ENCODE data around the gene PLCL1.

PLCL1 gene

DNA sequence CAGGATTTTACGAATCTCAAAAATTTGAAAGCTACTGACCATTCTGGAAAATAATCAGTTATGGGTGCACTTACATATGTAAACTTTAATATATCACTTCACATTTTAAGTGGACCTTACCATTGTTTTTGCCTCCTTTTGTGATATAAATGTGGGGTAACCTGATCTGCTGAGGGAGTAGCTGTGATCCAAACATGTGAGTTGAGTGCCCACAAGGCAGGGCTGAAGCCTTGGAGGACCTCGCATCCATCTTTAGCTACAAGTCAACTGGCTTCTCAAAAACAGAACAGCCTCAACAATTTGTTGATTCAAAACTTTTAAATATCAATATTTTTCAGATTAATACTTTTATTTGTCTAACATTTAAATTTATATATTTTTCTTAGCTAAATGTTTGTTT, 178.2 kb downstream of the PLCL1 start:
- TF ChIP-seq ZFX (IDR thresholded peaks at IDR 0.05; ENCODE audit: borderline replicate concordance): no peak
- TF ChIP-seq, protein P1, sequence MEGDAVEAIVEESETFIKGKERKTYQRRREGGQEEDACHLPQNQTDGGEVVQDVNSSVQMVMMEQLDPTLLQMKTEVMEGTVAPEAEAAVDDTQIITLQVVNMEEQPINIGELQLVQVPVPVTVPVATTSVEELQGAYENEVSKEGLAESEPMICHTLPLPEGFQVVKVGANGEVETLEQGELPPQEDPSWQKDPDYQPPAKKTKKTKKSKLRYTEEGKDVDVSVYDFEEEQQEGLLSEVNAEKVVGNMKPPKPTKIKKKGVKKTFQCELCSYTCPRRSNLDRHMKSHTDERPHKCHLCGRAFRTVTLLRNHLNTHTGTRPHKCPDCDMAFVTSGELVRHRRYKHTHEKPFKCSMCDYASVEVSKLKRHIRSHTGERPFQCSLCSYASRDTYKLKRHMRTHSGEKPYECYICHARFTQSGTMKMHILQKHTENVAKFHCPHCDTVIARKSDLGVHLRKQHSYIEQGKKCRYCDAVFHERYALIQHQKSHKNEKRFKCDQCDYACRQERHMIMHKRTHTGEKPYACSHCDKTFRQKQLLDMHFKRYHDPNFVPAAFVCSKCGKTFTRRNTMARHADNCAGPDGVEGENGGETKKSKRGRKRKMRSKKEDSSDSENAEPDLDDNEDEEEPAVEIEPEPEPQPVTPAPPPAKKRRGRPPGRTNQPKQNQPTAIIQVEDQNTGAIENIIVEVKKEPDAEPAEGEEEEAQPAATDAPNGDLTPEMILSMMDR (IDR thresholded peaks at IDR 0.05): no peak

DNA sequence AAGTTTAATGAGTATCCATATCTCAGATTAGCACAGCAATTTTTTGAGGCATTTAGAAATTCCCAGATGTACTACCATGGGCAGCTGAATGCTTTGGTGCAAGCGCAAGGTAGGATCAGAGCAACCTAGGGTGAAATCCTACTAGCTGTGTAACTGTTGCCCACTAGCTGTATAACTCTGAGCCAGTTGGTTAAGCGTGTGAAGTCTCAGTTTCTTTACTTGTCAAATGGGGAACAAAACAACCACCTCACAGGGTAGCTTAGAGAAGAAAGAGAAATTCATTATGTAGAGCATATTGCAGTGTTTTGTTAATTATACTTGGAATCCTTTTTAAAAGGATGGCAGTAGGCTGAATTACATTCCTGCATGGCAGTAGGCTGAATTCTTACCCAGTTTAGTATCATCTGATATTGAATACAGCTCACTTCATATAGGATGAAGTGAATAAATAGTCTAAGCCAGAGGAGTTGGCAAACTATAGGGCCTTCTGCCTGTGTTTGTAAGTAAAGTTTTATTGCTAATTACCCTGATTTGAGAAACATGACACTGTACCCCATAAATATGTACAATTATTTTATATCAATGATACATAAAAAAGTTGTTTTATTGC, 180.7 kb downstream of the PLCL1 start:
- no peak for TF ChIP-seq ZFX (IDR thresholded peaks at IDR 0.05; ENCODE audit: borderline replicate concordance)
- TF ChIP-seq, protein P1 (IDR thresholded peaks at IDR 0.05): no peak
- H3K27ac ChIP-seq: no peak overlapping the region

More for the DNA sequence above, 178.2 kb downstream of the PLCL1 start:
- no peak overlapping the region for H3K27ac ChIP-seq

DNA sequence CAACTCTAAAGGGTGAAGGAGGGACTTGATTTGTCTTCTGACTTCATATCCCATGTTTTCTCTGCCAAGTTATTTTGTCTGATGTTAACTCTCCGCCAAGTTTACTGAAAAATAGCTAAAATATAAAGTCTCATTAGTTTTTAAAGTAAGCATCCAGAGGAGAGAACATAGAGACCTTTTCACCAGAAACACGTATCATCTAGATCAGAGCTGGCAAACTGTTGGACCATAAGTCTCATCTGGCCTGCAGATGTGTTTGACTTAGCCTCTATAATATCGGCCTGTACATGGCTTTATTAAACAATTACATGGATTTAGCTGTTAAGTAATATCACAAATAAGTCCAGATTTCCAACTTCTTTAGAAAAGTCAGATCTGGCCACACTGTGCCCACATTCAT, 182.6 kb downstream of the PLCL1 start:
- TF ChIP-seq ZFX (IDR thresholded peaks at IDR 0.05; ENCODE audit: borderline replicate concordance): no peak
- H3K27ac ChIP-seq: no peak overlapping the region

DNA sequence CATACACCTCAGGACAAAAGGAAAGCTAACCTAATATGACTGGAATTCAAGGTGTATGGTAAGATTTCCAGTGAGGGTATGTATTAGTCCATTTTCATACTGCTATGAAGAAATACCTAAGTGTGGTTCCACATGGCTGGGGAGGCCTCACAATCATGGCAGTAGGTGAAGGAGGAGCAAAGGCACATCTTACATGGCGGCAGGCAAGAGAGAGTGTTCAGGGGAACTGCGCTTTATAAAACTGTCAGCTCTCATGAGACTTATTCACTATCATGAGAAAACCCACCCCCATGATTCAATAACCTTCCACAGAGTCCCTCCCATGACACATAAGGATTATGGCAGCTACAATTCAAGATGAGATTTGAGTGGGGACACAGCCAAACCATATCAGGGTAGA, 186.0 kb downstream of the PLCL1 start:
- no peak overlapping the region for H3K27ac ChIP-seq
- TF ChIP-seq, protein P1 (IDR thresholded peaks at IDR 0.05): no peak
- TF ChIP-seq ZFX (IDR thresholded peaks at IDR 0.05; ENCODE audit: borderline replicate concordance): no peak

DNA sequence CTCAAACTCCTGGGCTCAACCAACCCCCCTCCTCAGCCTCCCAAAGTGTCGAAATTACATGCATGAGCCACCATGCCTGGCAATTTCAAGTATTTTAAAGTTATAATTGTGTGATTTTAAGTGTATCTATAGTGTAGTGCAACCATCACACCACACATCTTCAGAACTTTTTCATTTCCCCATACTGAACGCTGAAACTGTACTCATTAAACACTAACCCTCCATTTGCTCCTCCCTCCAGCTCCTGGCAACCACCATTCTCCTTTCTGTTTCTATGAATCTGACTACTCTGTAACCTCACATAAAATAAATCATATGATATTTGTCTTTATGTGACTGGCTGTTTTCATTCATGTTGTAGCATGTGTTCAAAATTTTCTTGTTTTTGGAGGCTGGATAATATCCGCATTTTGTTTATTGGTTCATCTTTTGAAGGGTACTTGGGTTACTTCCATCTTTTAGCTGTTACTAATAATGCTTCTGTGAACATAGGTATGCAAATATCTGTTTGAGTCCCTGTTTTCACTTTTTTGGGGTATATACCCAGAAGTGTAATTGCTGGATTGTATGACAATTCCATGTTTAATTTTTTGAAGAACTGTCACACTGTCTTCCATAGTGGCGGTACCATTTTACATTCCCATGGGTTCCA, 188.2 kb downstream of the PLCL1 start:
- TF ChIP-seq ZFX (IDR thresholded peaks at IDR 0.05; ENCODE audit: borderline replicate concordance): no peak
- TF ChIP-seq, protein P1 (IDR thresholded peaks at IDR 0.05): no peak
- no peak overlapping the region for H3K27ac ChIP-seq

DNA sequence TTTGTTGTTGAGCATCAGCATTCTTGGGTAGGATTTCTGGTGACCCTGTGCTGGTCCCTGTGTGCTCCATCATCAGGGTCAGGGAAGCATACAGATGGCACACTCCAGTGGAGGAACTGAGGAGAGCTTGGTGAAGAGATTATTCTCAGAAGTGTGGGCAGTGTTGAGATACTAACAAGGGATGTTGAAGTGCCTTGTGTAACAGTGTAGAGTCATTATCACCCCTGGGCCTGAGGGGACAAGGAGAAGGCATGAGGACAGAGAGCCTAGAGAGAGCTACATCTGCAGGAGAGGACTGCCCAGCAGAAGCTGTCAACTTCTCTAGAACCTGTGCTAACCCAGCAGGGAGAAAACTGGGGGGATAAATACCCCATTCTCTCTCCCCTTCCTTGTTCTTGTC, 189.0 kb downstream of the PLCL1 start:
- H3K27ac ChIP-seq: no peak overlapping the region
- TF ChIP-seq, protein P1 (IDR thresholded peaks at IDR 0.05): no peak
- TF ChIP-seq ZFX (IDR thresholded peaks at IDR 0.05; ENCODE audit: borderline replicate concordance): no peak

DNA sequence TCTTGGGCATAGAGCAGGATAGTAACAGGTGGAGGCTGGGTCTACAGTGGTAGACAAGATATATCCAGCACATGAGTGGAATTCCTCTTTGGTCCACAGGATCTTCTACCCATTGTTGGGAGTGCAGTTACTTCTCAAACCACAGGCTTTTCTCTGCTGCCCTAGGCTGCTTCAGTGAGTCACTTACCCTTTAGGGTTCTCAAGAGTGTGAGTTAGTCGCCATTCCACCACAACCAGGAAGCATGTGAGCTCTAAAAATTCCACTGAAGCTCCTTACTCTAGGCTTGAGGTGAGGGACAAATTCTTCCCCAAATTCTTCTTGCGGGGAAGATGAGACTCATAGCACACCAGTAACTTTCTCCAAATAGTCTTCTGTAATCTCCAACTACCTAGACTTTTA, 189.4 kb downstream of the PLCL1 start:
- TF ChIP-seq, protein P1 (IDR thresholded peaks at IDR 0.05): no peak

More for the DNA sequence above, 189.4 kb downstream of the PLCL1 start:
- no peak overlapping the region for H3K27ac ChIP-seq

All from 22Rv1 (cell line).